LNCAP (cell line): Measurements from ENCODE around the gene WNK1.

ENCODE experiments used
- CTCF ChIP-seq: fragments of 450-650 bp; IDR thresholded peaks from 2 replicates; pipeline ENCODE4 v1.5.1; 2017; ENCODE audit warnings: mild to moderate bottlenecking

WNK1 gene

GRCh38 chr12:910416-910815 is 158.0 kb downstream of the WNK1 start:
- TF ChIP-seq CTCF: no peak

GRCh38 chr12:911191-911826 is 158.9 kb downstream of the WNK1 start:
- no peak for TF ChIP-seq CTCF

GRCh38 chr12:912466-913235 is 160.3 kb downstream of the WNK1 start:
- TF ChIP-seq CTCF: no peak

GRCh38 chr12:913919-914698 is 161.7 kb downstream of the WNK1 start:
- no peak for TF ChIP-seq CTCF

GRCh38 chr12:915090-915489 is 162.7 kb downstream of the WNK1 start:
- no peak for TF ChIP-seq CTCF

GRCh38 chr12:916240-916639 is 163.9 kb downstream of the WNK1 start:
- no peak for TF ChIP-seq CTCF

- no peak for TF ChIP-seq CTCF
These were observed 164.5 kb downstream of the WNK1 start for GRCh38 chr12:916712-917445.
